Endothelial cell of umbilical vein (primary cell): ENCODE data around the gene KCNJ6. TPM values are rescaled to one million over a fixed set of nuclear protein-coding genes. Genes with fewer than 3 reads are reported as not detected.

ENCODE experiments used
- BruUV-seq: library from RNA; stranded (reverse); fragments of 400-500 nt; replicated peaks from 2 replicates; lab custom pipeline; 2021; lab: Mats Ljungman, UMichigan
- CTCF ChIA-PET: fragments of 300-600, 350-600 bp; sonication (Branson Sonifier 250); formaldehyde crosslinking; loops from one replicate; lab custom pipeline; 2021; ENCODE audit warnings: antibody characterized with exemption, inconsistent platforms; lab: Charles Lee
- POLR2A ChIA-PET: fragments of 300-600, 350-600 bp; sonication (Branson Sonifier 250); formaldehyde crosslinking; loops from one replicate; lab custom pipeline; 2021; ENCODE audit warnings: antibody characterized with exemption, inconsistent platforms; lab: Charles Lee
- DNase-seq: peaks from one replicate; pipeline ENCODE4 v3.0.0-alpha.2; 2011; ENCODE audit warnings: low read depth, low spot score
- FAIRE-seq: peaks from 2 replicates; lab custom pipeline; 2011; peaks lifted over from hg19 to GRCh38; lab: Jason Lieb, UNC
- H2AFZ ChIP-seq: 2 replicates; pipeline ENCODE4 v1.6.0; 2012; ENCODE audit warnings: low read depth, low read length, control low read depth, inconsistent platforms
- H3K27ac ChIP-seq: 2 replicates; pipeline ENCODE4 v1.5.1; 2011; ENCODE audit warnings: low read depth, mild to moderate bottlenecking, control low read depth, low read length, moderate library complexity; ENCODE audit not compliant: insufficient read depth
- H3K27me3 ChIP-seq, 2 experiments: 2 replicates each; pipeline versions ENCODE4 v1.6.0 to v1.6.1; 2011; ENCODE audit warnings: low read length in 2 of 2, mixed read lengths in 1 of 2; ENCODE audit not compliant: control insufficient read depth in 2 of 2, insufficient read depth in 2 of 2
- H3K36me3 ChIP-seq, 2 experiments: 2 replicates in 1 of 2; 3 replicates in 1 of 2; pipeline ENCODE4 v1.5.1; 2011; ENCODE audit warnings: low read length in 2 of 2, mild to moderate bottlenecking in 1 of 2, moderate library complexity in 1 of 2; ENCODE audit not compliant: control insufficient read depth in 2 of 2, insufficient read depth in 2 of 2; ENCODE audit errors: extremely low read depth in 1 of 2
- H3K4me1 ChIP-seq: 3 replicates; pipeline ENCODE4 v1.5.1; 2011; ENCODE audit warnings: mild to moderate bottlenecking, low read length; ENCODE audit not compliant: control insufficient read depth, insufficient read depth; ENCODE audit errors: extremely low read depth
- H3K4me2 ChIP-seq: 2 replicates; pipeline ENCODE4 v1.6.1; 2011; ENCODE audit warnings: low read length, control low read depth, mixed read lengths; ENCODE audit not compliant: insufficient read depth
- H3K4me3 ChIP-seq, 3 experiments: fragments of 200-600 bp in 1 of 3; sonication (generic), shearing (Covaris generic) in 1 of 3; replicated peaks in 1 of 3; 2 replicates each; pipeline ENCODE4 v1.5.1; 2011 to 2016; ENCODE audit warnings: control low read depth in 3 of 3, low read length in 3 of 3, mild to moderate bottlenecking in 2 of 3, inconsistent platforms in 1 of 3, low read depth in 1 of 3, moderate library complexity in 1 of 3; ENCODE audit not compliant: insufficient read depth in 1 of 3
- H3K79me2 ChIP-seq: 2 replicates; pipeline ENCODE4 v1.6.0; 2012; ENCODE audit warnings: low read length, inconsistent platforms; ENCODE audit not compliant: control insufficient read depth, insufficient read depth
- H3K9ac ChIP-seq: replicated peaks from 2 replicates; pipeline ENCODE3; 2011; ENCODE audit warnings: low read length, control low read depth; ENCODE audit not compliant: insufficient read depth; ENCODE audit errors: extremely low read depth
- H3K9me1 ChIP-seq: replicated peaks from 3 replicates; pipeline ENCODE4 v1.6.0; 2011; ENCODE audit warnings: mild to moderate bottlenecking, low read length; ENCODE audit not compliant: control insufficient read depth, insufficient read depth; ENCODE audit errors: extremely low read depth
- H3K9me3 ChIP-seq: replicated peaks from 2 replicates; pipeline ENCODE4 v1.5.1; 2012; ENCODE audit warnings: low read length, inconsistent platforms; ENCODE audit not compliant: control insufficient read depth, insufficient read depth
- H4K20me1 ChIP-seq: replicated peaks from 2 replicates; pipeline ENCODE3; 2011; ENCODE audit warnings: mild to moderate bottlenecking, low read length; ENCODE audit not compliant: control insufficient read depth, insufficient read depth; ENCODE audit errors: extremely low read depth
- CTCF ChIP-seq, 2 donors: IDR thresholded peaks; 1 replicate in 1 of 2; 2 replicates in 1 of 2; pipeline ENCODE4 v1.5.1; 2011; ENCODE audit warnings: low read length in 2 of 2, mild to moderate bottlenecking in 2 of 2, moderate library complexity in 2 of 2, control low read depth in 1 of 2, inconsistent platforms in 1 of 2, low read depth in 1 of 2; ENCODE audit not compliant: insufficient read depth in 1 of 2; ENCODE audit errors: extremely low read depth in 1 of 2
- EZH2 ChIP-seq: IDR thresholded peaks from 2 replicates; pipeline ENCODE4 v1.6.1; 2012; ENCODE audit warnings: borderline replicate concordance, low read depth, mild to moderate bottlenecking, moderate library complexity, low read length, inconsistent platforms; ENCODE audit not compliant: severe bottlenecking
- FOS ChIP-seq: IDR thresholded peaks from 2 replicates; pipeline ENCODE4 v1.6.1; 2011; ENCODE audit warnings: mild to moderate bottlenecking, low read length, moderate library complexity, borderline replicate concordance; ENCODE audit not compliant: insufficient read depth
- GATA2 ChIP-seq: IDR thresholded peaks from 2 replicates; pipeline ENCODE4 v1.7.0; 2011; ENCODE audit warnings: low read depth, mild to moderate bottlenecking, moderate library complexity, mixed read lengths, low read length; ENCODE audit not compliant: insufficient read length, insufficient read depth
- JUN ChIP-seq: IDR thresholded peaks from 2 replicates; pipeline ENCODE4 v1.6.1; 2011; ENCODE audit warnings: borderline replicate concordance, low read depth; ENCODE audit not compliant: insufficient read length, insufficient read depth
- MYC ChIP-seq: IDR thresholded peaks from one replicate; pipeline ENCODE4 v1.6.1; 2011; ENCODE audit warnings: mild to moderate bottlenecking, low read depth, low read length
- POLR2A ChIP-seq: IDR thresholded peaks from 2 replicates; pipeline ENCODE4 v1.6.1; 2012; ENCODE audit warnings: low read depth, mild to moderate bottlenecking, control low read depth, low read length
- POLR2AphosphoS5 ChIP-seq: IDR thresholded peaks from 2 replicates; pipeline ENCODE4 v1.6.1; 2012; ENCODE audit warnings: low read depth, mild to moderate bottlenecking, control low read depth, low read length, moderate library complexity; ENCODE audit not compliant: insufficient read depth
- dilution Hi-C: fragments of 300-500 bp; cut with MboI; formaldehyde crosslinking; loops from one replicate; pipeline ENCODE4 v1.15.0; 2019; ENCODE audit warnings: low sequenced_read_pairs; ENCODE audit not compliant: extremely low pct_ligation_motif_present
- intact Hi-C: fragments of 100-400 bp; cut with micrococcal nuclease; formaldehyde crosslinking; loops from one replicate; pipeline ENCODE4 v1.10.0; 2022
- polyA plus RNA-seq, 4 experiments: library from polyadenylated mRNA; depleted of rRNA in 3 of 4; stranded (reverse) in 3 of 4; unstranded in 1 of 4; fragments of >200 nt; gene quantifications; 2 replicates each; pipeline versions ENCODE4 v1.2.1 to v1.2.3, GENCODE V29; 2011 to 2012; ENCODE audit warnings: missing spikeins in 1 of 4
- total RNA-seq: library from RNA; stranded (reverse); gene quantifications from 2 replicates; pipeline ENCODE4 v1.2.3, GENCODE V29; 2021
- TF ChIP-seq, protein P1 (sequence below): IDR thresholded peaks from 2 replicates; pipeline ENCODE4 v1.6.1; 2011; ENCODE audit not compliant: insufficient read depth, insufficient read length

KCNJ6 gene
- total and polyA plus RNA-seq, 2 donors (not counting 3 experiments of a cell fraction or from before 2014, with no cell fraction given): not detected

DNA sequence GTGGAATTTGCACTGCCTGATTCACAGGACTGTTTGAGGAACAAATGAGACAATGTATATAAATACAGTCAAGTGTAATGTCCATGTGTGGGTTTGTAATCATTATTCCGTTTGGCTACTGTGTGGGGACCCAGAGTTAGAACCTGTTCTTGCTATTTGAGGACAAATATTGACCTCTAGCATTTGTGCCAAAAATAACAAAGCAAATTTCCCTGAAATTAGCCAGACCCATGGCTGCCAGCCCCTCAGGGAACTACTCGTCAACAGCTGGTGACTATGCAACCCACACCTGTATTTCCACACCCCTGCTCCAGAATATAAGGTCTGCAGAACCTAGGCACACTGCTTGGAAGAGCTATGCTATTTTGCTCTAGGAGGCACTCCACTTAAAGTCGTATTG, 70.7 kb downstream of the KCNJ6 start:
- no peak overlapping the region for H3K9ac ChIP-seq
- H3K9me3 ChIP-seq: no peaks in the 10 kb centered on the region
- H3K79me2 ChIP-seq: no peaks in the 10 kb centered on the region
- H4K20me1 ChIP-seq: no peaks in the 10 kb centered on the region
- CTCF ChIA-PET: interaction anchor here (1.4 kb wide), 1 partner anchor 11 kb away, joined by 3 read pairs; no protein-coding TSS in a partner anchor
- POLR2A ChIA-PET: no interaction called here
- H3K4me1 ChIP-seq: peaks cover 10% of the 10 kb centered on the region
- dilution Hi-C loops (no loop called here), intact Hi-C loops (no loop called here)
- no TSS peak for BruUV-seq
- TF ChIP-seq MYC: no peak
- TF ChIP-seq POLR2A: no peak
- TF ChIP-seq GATA2: no peak
- TF ChIP-seq POLR2AphosphoS5: no peak
- no peak for TF ChIP-seq JUN
- TF ChIP-seq, protein P1, sequence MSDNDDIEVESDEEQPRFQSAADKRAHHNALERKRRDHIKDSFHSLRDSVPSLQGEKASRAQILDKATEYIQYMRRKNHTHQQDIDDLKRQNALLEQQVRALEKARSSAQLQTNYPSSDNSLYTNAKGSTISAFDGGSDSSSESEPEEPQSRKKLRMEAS: no peak
- TF ChIP-seq FOS: no peak
- TF ChIP-seq CTCF (IDR thresholded peaks at IDR 0.05; ENCODE audit: extremely low read depth in 1 of 2, insufficient read depth in 1 of 2, low read depth in 1 of 2, low read length in 2 of 2): no peak
- TF ChIP-seq EZH2: no peak
- no peak for FAIRE-seq
- H3K4me3 ChIP-seq: no peak overlapping the region
- no peaks in the 10 kb centered on the region for H3K9me1 ChIP-seq
- no peak overlapping the region for H3K27ac ChIP-seq
- H2AFZ ChIP-seq: no peak overlapping the region
- no peak overlapping the region for H3K4me2 ChIP-seq
- no peak for DNase-seq
- H3K36me3 ChIP-seq: no peaks in the 10 kb centered on the region
- no peaks in the 10 kb centered on the region for H3K27me3 ChIP-seq
